ENCODE results near the gene LRRFIP1.
"Not testable (repeated sequence)": the region's sequence is repeated elsewhere in the genome, so short reads cannot be mapped to it uniquely, and the experiment has no call there.

The LRRFIP1 gene

GRCh38 chr2:237663517-237664110 lies 36.2 kb downstream of the LRRFIP1 start:
- peaks cover 17% of the 10 kb centered on the region for H3K4me1 ChIP-seq (ENCODE audit: control insufficient read depth, insufficient read depth, low read length)
- no peaks in the 10 kb centered on the region for H3K27me3 ChIP-seq (ENCODE audit: control insufficient read depth, insufficient read depth, low read length)
- no peak overlapping the region for H3K4me2 ChIP-seq (ENCODE audit: low read length)
- H3K9ac ChIP-seq (ENCODE audit: low read depth, low read length) = no peak overlapping the region
- H3K4me3 ChIP-seq (ENCODE audit: low read length) = no peak overlapping the region
- H3K36me3 ChIP-seq (ENCODE audit: insufficient read depth, low read length) = no peaks in the 10 kb centered on the region
- H3K9me3 ChIP-seq (replicated peaks; ENCODE audit: low read length) = no peaks in the 10 kb centered on the region

GRCh38 chr2:237664151-237664550 lies 36.8 kb downstream of the LRRFIP1 start:
- Histone ChIP-seq H3K4me3 (ENCODE audit: low read length) (no peak overlapping the region), H3K9ac (ENCODE audit: low read depth, low read length) (no peak overlapping the region), H3K4me2 (ENCODE audit: low read length) (no peak overlapping the region), H3K9me3 (replicated peaks; ENCODE audit: low read length) (no peaks in the 10 kb centered on the region), H3K36me3 (ENCODE audit: insufficient read depth, low read length) (no peaks in the 10 kb centered on the region), H3K4me1 (ENCODE audit: control insufficient read depth, insufficient read depth, low read length) (peaks cover 21% of the 10 kb centered on the region), H3K27me3 (ENCODE audit: control insufficient read depth, insufficient read depth, low read length) (no peaks in the 10 kb centered on the region)

GRCh38 chr2:237665713-237666143 lies 38.3 kb downstream of the LRRFIP1 start:
- Histone ChIP-seq H3K9me3 (replicated peaks; ENCODE audit: low read length) (no peaks in the 10 kb centered on the region), H3K9ac (ENCODE audit: low read depth, low read length) (no peak overlapping the region), H3K36me3 (ENCODE audit: insufficient read depth, low read length) (peaks cover 4% of the 10 kb centered on the region), H3K27me3 (ENCODE audit: control insufficient read depth, insufficient read depth, low read length) (no peaks in the 10 kb centered on the region), H3K4me1 (ENCODE audit: control insufficient read depth, insufficient read depth, low read length) (peaks cover 36% of the 10 kb centered on the region), H3K4me3 (ENCODE audit: low read length) (no peak overlapping the region), H3K4me2 (ENCODE audit: low read length) (no peak overlapping the region)

GRCh38 chr2:237666606-237667005 lies 39.2 kb downstream of the LRRFIP1 start:
- H3K4me2 ChIP-seq (ENCODE audit: low read length) = no peak overlapping the region
- no peaks in the 10 kb centered on the region for H3K9me3 ChIP-seq (replicated peaks; ENCODE audit: low read length)
- H3K4me1 ChIP-seq (ENCODE audit: control insufficient read depth, insufficient read depth, low read length) = peaks cover 42% of the 10 kb centered on the region
- peaks cover 13% of the 10 kb centered on the region for H3K36me3 ChIP-seq (ENCODE audit: insufficient read depth, low read length)
- H3K27me3 ChIP-seq (ENCODE audit: control insufficient read depth, insufficient read depth, low read length) = no peaks in the 10 kb centered on the region
- H3K9ac ChIP-seq (ENCODE audit: low read depth, low read length) = no peak overlapping the region
- H3K4me3 ChIP-seq (ENCODE audit: low read length) = no peak overlapping the region

- not testable (repeated sequence) for H3K9me3 ChIP-seq (replicated peaks; ENCODE audit: low read length); H3K27me3 ChIP-seq (ENCODE audit: control insufficient read depth, insufficient read depth, low read length); H3K4me3 ChIP-seq (ENCODE audit: low read length); H3K9ac ChIP-seq (ENCODE audit: low read depth, low read length); H3K4me2 ChIP-seq (ENCODE audit: low read length)
- H3K4me1 ChIP-seq (ENCODE audit: control insufficient read depth, insufficient read depth, low read length) = peaks cover 37% of the 10 kb centered on the region
- peaks cover 14% of the 10 kb centered on the region for H3K36me3 ChIP-seq (ENCODE audit: insufficient read depth, low read length)
Measured at GRCh38 chr2:237667050-237667576, 39.7 kb downstream of the LRRFIP1 start.

GRCh38 chr2:237667893-237668292 lies 40.5 kb downstream of the LRRFIP1 start:
- H3K9me3 ChIP-seq (replicated peaks; ENCODE audit: low read length) = no peaks in the 10 kb centered on the region
- no peak overlapping the region for H3K9ac ChIP-seq (ENCODE audit: low read depth, low read length)
- H3K4me3 ChIP-seq (ENCODE audit: low read length) = no peak overlapping the region
- no peaks in the 10 kb centered on the region for H3K27me3 ChIP-seq (ENCODE audit: control insufficient read depth, insufficient read depth, low read length)
- H3K4me1 ChIP-seq (ENCODE audit: control insufficient read depth, insufficient read depth, low read length) = peaks cover 33% of the 10 kb centered on the region
- peaks cover 14% of the 10 kb centered on the region for H3K36me3 ChIP-seq (ENCODE audit: insufficient read depth, low read length)
- no peak overlapping the region for H3K4me2 ChIP-seq (ENCODE audit: low read length)

- H3K4me2 ChIP-seq (ENCODE audit: low read length) = no peak overlapping the region
- no peaks in the 10 kb centered on the region for H3K9me3 ChIP-seq (replicated peaks; ENCODE audit: low read length)
- peaks cover 35% of the 10 kb centered on the region for H3K4me1 ChIP-seq (ENCODE audit: control insufficient read depth, insufficient read depth, low read length)
- peak overlapping the region; percentile 24 for H3K9ac ChIP-seq (ENCODE audit: low read depth, low read length)
- no peak overlapping the region for H3K4me3 ChIP-seq (ENCODE audit: low read length)
- H3K27me3 ChIP-seq (ENCODE audit: control insufficient read depth, insufficient read depth, low read length) = no peaks in the 10 kb centered on the region
- peaks cover 14% of the 10 kb centered on the region for H3K36me3 ChIP-seq (ENCODE audit: insufficient read depth, low read length)
Measured at GRCh38 chr2:237668440-237668839, 41.1 kb downstream of the LRRFIP1 start.

GRCh38 chr2:237669283-237669627 lies 41.9 kb downstream of the LRRFIP1 start:
- H3K9ac ChIP-seq (ENCODE audit: low read depth, low read length) = peak overlapping the region; percentile 74

GRCh38 chr2:237669628-237670392 lies 42.4 kb downstream of the LRRFIP1 start:
- Histone ChIP-seq H3K4me2 (ENCODE audit: low read length) (peak overlapping the region; percentile 66), H3K27me3 (ENCODE audit: control insufficient read depth, insufficient read depth, low read length) (no peaks in the 10 kb centered on the region), H3K4me1 (ENCODE audit: control insufficient read depth, insufficient read depth, low read length) (peaks cover 48% of the 10 kb centered on the region), H3K4me3 (ENCODE audit: low read length) (peak overlapping the region; percentile 26), H3K9ac (ENCODE audit: low read depth, low read length) (peak overlapping the region; percentile 74), H3K36me3 (ENCODE audit: insufficient read depth, low read length) (peaks cover 14% of the 10 kb centered on the region), H3K9me3 (replicated peaks; ENCODE audit: low read length) (no peaks in the 10 kb centered on the region)

More at GRCh38 chr2:237669283-237669627, 41.9 kb downstream of the LRRFIP1 start:
- H3K4me1 ChIP-seq (ENCODE audit: control insufficient read depth, insufficient read depth, low read length) = peaks cover 43% of the 10 kb centered on the region
- no peaks in the 10 kb centered on the region for H3K27me3 ChIP-seq (ENCODE audit: control insufficient read depth, insufficient read depth, low read length)
- H3K4me2 ChIP-seq (ENCODE audit: low read length) = peak overlapping the region; percentile 66
- H3K9me3 ChIP-seq (replicated peaks; ENCODE audit: low read length) = no peaks in the 10 kb centered on the region
- peaks cover 14% of the 10 kb centered on the region for H3K36me3 ChIP-seq (ENCODE audit: insufficient read depth, low read length)
- peak overlapping the region; percentile 10 for H3K4me3 ChIP-seq (ENCODE audit: low read length)

- Histone ChIP-seq H3K9me3 (replicated peaks; ENCODE audit: low read length) (no peaks in the 10 kb centered on the region), H3K4me3 (ENCODE audit: low read length) (peak overlapping the region; percentile 26), H3K27me3 (ENCODE audit: control insufficient read depth, insufficient read depth, low read length) (no peaks in the 10 kb centered on the region), H3K4me2 (ENCODE audit: low read length) (peak overlapping the region; percentile 66), H3K9ac (ENCODE audit: low read depth, low read length) (peak overlapping the region; percentile 74), H3K36me3 (ENCODE audit: insufficient read depth, low read length) (peaks cover 14% of the 10 kb centered on the region), H3K4me1 (ENCODE audit: control insufficient read depth, insufficient read depth, low read length) (peaks cover 56% of the 10 kb centered on the region)
Measured at GRCh38 chr2:237670641-237671040, 43.3 kb downstream of the LRRFIP1 start.

GRCh38 chr2:237671466-237672138 lies 44.2 kb downstream of the LRRFIP1 start:
- H3K36me3 ChIP-seq (ENCODE audit: insufficient read depth, low read length) = peaks cover 14% of the 10 kb centered on the region
- H3K4me3 ChIP-seq (ENCODE audit: low read length) = no peak overlapping the region
- H3K27me3 ChIP-seq (ENCODE audit: control insufficient read depth, insufficient read depth, low read length) = no peaks in the 10 kb centered on the region
- no peaks in the 10 kb centered on the region for H3K9me3 ChIP-seq (replicated peaks; ENCODE audit: low read length)
- peak overlapping the region; percentile 74 for H3K9ac ChIP-seq (ENCODE audit: low read depth, low read length)
- no peak overlapping the region for H3K4me2 ChIP-seq (ENCODE audit: low read length)
- H3K4me1 ChIP-seq (ENCODE audit: control insufficient read depth, insufficient read depth, low read length) = peaks cover 56% of the 10 kb centered on the region

Measured in skeletal muscle satellite cell (primary cell).